ENCODE data around the gene PCK2.

DNA sequence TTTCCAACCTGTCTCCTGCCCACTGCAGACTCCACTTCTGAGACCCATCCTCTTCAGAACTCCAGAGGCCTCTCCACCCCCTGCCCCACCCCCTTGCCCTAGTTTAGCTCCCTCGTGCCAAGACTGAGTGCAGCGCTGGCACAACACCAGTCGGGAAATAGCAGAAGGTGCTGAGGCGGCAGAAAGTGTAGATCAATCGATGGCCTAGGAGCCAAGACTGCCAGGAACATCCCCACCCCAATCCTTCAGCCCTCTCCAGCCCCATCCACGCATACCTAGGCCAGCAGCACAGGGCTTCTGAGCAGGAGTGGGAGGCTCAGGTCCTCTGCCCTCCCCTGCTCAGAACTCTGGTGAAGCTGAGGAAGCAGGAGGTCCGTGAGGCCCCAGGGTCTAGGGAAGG lies 21.7 kb upstream of the PCK2 start:
- TF ChIP-seq SP1 (IDR thresholded peaks at IDR 0.05): no peak
- TF ChIP-seq NFRKB (IDR thresholded peaks at IDR 0.05): no peak
- TF ChIP-seq FOXA1 (IDR thresholded peaks at IDR 0.05): no peak
- no peak for TF ChIP-seq ELF4 (IDR thresholded peaks at IDR 0.05)
- no peak for TF ChIP-seq CTBP1 (IDR thresholded peaks at IDR 0.05; ENCODE audit: borderline replicate concordance)
